Testis (tissue), 3 donors: Measurements from ENCODE around the gene ZSCAN12. TPM values are rescaled to one million over a fixed set of nuclear protein-coding genes. Genes with fewer than 3 reads are reported as not detected.

Source experiments
- DNase-seq: peaks from one replicate; pipeline ENCODE4 v3.0.0-alpha.2; 2019
- H3K27ac ChIP-seq, 2 donors: fragments of 200-600 bp; sonication (generic); one replicate each; pipeline ENCODE4 v1.5.1; 2019
- H3K27me3 ChIP-seq: fragments of 200-600 bp; sonication (generic); one replicate; pipeline ENCODE4 v1.5.1; 2019
- H3K36me3 ChIP-seq: fragments of 200-600 bp; sonication (generic); one replicate; pipeline ENCODE4 v1.5.1; 2017; ENCODE audit warnings: low read depth; ENCODE audit errors: missing control alignments
- H3K4me1 ChIP-seq: fragments of 200-600 bp; sonication (generic); one replicate; pipeline ENCODE4 v1.5.1; 2019
- H3K4me3 ChIP-seq, 2 donors: fragments of 200-600 bp; sonication (generic); one replicate each; pipeline ENCODE4 v1.5.1; 2017 to 2019
- H3K9me3 ChIP-seq: fragments of 200-600 bp; sonication (generic); one replicate; pipeline ENCODE4 v1.5.1; 2017
- CTCF ChIP-seq, 3 experiments: fragments of 450-650 bp in 2 of 3; fragments of 200-600 bp in 1 of 3; sonication (generic) in 1 of 3; IDR thresholded peaks; one replicate each; pipeline ENCODE4 v1.5.1; 2016 to 2019; ENCODE audit warnings: antibody characterized with exemption in 3 of 3, mild to moderate bottlenecking in 2 of 3, moderate library complexity in 1 of 3
- POLR2A ChIP-seq: fragments of 450-650 bp; IDR thresholded peaks from one replicate; pipeline ENCODE4 v1.6.1; 2017; ENCODE audit warnings: antibody characterized with exemption, mild to moderate bottlenecking, moderate library complexity
- WGBS, 2 donors: methylation state at CpG; one replicate each; pipeline ENCODE4 v1.1.5; 2018; 5-methylcytosine and 5-hydroxymethylcytosine counted together
- intact Hi-C: fragments of 100-400 bp; cut with DNase I; formaldehyde crosslinking; loops from one replicate; pipeline ENCODE4 v1.15.1; 2023; ENCODE audit warnings: low total_unique reads
- polyA plus RNA-seq: library from polyadenylated mRNA; stranded (reverse); fragments of 350-450 nt; fragmentation: Illumina TruSeq; extraction: RNeasy Lipid Tissue Mini Kit (QIAGEN cat#74804); gene quantifications from one replicate; pipeline ENCODE4 v1.2.3, GENCODE V29; 2014; ENCODE audit warnings: low read depth, low replicate concordance; ENCODE audit not compliant: insufficient read depth
- total RNA-seq, 2 donors: library from RNA; depleted of rRNA; stranded (reverse); fragments of >200 nt; gene quantifications; one replicate each; pipeline ENCODE4 v1.2.3, GENCODE V29; 2016

The ZSCAN12 gene
- total and polyA plus RNA-seq, 3 donors from 2014 or later, result 7.0 to 12.3 (median 12.2) TPM

DNA sequence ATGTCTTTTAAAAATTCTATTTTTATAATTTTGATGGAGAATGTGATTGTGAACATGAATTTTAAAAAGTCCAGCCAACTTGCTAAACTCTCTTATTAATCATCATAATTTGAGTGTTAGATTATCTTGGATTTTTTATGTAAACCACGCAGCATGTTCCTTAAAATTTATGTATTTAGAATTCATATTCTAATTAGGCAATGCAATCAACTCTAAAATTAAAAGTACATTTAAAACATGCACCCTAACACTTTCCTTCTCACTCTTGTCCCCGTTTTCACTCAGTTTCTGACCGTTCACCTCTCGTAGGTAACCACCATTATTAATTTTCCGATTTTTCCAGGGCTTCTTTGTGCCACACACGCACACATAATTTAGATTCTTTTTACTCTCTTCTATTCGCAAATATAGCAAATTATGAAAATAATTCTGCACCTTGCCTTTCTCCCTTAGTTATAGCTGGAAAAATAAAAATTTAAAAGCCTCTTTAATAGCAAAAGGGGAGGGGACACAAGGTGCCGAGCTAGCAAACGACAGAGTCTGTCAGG, 50.1 kb downstream of the ZSCAN12 start:
- H3K36me3 ChIP-seq, result no peaks in the 10 kb centered on the region
- H3K4me1 ChIP-seq, result peaks cover 15% of the 10 kb centered on the region
- DNase-seq, result no peak
- peak overlapping the region; percentile 3 to 56 for H3K27ac ChIP-seq
- peak overlapping the region; percentile 65 to 78 for H3K4me3 ChIP-seq
- intact Hi-C loops, result no loop called here
- WGBS, 2 donors, result 0 to 1% methylated on average over 9 of the region's 9 CpGs
- TF ChIP-seq POLR2A (no peak), CTCF (IDR thresholded peaks at IDR 0.05) (no peak)
- H3K27me3 ChIP-seq, result no peaks in the 10 kb centered on the region
- H3K9me3 ChIP-seq, result no peaks in the 10 kb centered on the region

DNA sequence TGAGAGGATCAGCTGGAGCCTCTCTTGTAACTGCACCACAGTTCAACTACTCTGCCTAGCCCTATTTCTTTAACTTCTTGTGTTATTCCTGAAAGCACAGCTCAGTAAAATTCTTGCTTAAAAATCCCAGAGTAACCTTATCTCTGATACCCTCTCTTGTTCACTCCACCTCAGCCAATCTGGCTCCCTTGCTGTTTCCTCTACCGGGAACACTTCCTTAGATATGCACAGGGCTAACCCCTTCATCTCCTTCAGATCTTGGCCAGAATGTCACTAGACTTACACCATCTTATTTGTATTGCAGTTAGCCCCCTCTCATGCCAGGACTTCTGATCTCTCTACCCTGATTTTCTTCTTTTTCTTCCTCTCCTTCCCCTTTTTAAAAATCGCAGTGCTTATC, 52.4 kb downstream of the ZSCAN12 start:
- peaks cover 15% of the 10 kb centered on the region for H3K4me1 ChIP-seq
- H3K9me3 ChIP-seq, result no peaks in the 10 kb centered on the region
- H3K36me3 ChIP-seq, result no peaks in the 10 kb centered on the region
- H3K4me3 ChIP-seq, result no peak overlapping the region
- intact Hi-C loops, result no loop called here
- no peak for DNase-seq
- H3K27me3 ChIP-seq, result no peaks in the 10 kb centered on the region
- no peak overlapping the region for H3K27ac ChIP-seq
- TF ChIP-seq POLR2A (no peak), CTCF (IDR thresholded peaks at IDR 0.05) (no peak)
- WGBS, 2 donors, result 35 to 42% methylated on average over 2 of the region's 2 CpGs

- no peak for DNase-seq
- intact Hi-C loops, result no loop called here
Observed at GRCh38 chr6:28345201-28345600, 54.3 kb downstream of the ZSCAN12 start.

DNA sequence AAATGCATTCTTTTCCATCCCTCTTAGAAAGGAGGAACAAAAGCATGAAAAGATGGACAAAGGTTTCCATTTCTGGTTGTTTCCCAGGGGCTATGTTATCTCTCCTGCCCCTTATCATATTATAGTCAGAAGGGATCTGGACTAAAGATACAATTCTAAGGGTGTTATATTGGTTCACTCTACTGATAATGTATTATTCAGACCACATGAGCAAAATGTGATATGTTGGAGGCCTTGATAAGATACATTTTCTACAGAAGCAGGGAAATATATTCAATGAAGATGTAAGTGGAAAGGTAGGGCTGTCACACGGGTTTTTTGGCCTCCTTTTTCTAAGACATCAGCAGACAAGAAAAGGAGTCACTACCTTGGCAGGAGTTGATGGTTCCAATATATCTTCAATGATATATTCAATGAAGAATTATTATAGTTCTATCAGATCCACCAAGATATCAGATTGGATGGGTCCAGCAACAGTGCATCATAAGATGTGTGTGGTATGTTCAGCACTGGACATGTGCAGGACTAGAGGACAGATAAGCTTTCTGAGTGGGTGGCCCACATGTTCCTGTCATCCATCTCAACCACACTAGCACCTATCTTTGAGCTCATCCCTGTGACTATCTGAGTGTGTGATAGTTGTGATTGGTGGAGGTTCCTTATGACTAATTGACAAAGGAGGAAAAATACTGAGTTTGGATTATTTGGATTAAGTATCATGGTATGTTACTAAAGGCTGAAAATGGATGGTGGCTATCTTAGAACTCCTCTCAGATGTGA, 55.5 kb downstream of the ZSCAN12 start:
- no peaks in the 10 kb centered on the region for H3K9me3 ChIP-seq
- H3K4me1 ChIP-seq, result no peaks in the 10 kb centered on the region
- H3K27me3 ChIP-seq, result no peaks in the 10 kb centered on the region
- TF ChIP-seq CTCF (IDR thresholded peaks at IDR 0.05) (no peak), POLR2A (no peak)
- H3K27ac ChIP-seq, result no peak overlapping the region
- H3K36me3 ChIP-seq, result no peaks in the 10 kb centered on the region
- intact Hi-C loops, result no loop called here
- no peak overlapping the region for H3K4me3 ChIP-seq
- DNase-seq, result no peak
- WGBS, 2 donors, result 52 to 81% methylated on average over 1 of the region's 1 CpG

More at GRCh38 chr6:28345201-28345600, 54.3 kb downstream of the ZSCAN12 start:
- H3K4me3 ChIP-seq, result no peak overlapping the region
- no peak overlapping the region for H3K27ac ChIP-seq
- H3K9me3 ChIP-seq, result no peaks in the 10 kb centered on the region
- no peaks in the 10 kb centered on the region for H3K36me3 ChIP-seq
- peaks cover under 1% of the 10 kb centered on the region for H3K4me1 ChIP-seq
- TF ChIP-seq POLR2A (no peak), CTCF (IDR thresholded peaks at IDR 0.05) (no peak)
- no peaks in the 10 kb centered on the region for H3K27me3 ChIP-seq
- 81 to 91% methylated on average over 1 of the region's 1 CpG for WGBS, 2 donors
